Stomach (tissue), 9 donors: ENCODE measurements around the gene DHPS. TPM values are rescaled to one million over a fixed set of nuclear protein-coding genes. Genes with fewer than 3 reads are reported as not detected.

Source experiments
- DNase-seq, 2 donors: peaks; one replicate each; pipeline versions ENCODE4 v3.0.0 to v3.0.0-alpha.2; 2013 to 2019
- H3K27ac ChIP-seq, 5 donors: fragments of 200-600 bp in 4 of 5; sonication (generic) in 4 of 5; one replicate each; pipeline ENCODE4 v1.5.1; 2013 to 2019; ENCODE audit warnings: mild to moderate bottlenecking in 1 of 5, moderate library complexity in 1 of 5
- H3K27me3 ChIP-seq, 3 donors: fragments of 200-600 bp; sonication (generic); one replicate each; pipeline ENCODE4 v1.5.1; 2017 to 2019; ENCODE audit warnings: mixed run types in 1 of 3
- H3K36me3 ChIP-seq, 4 donors: fragments of 200-600 bp; sonication (generic); 1 replicate in 3 of 4; 2 replicates in 1 of 4; pipeline ENCODE4 v1.5.1; 2016 to 2019
- H3K4me1 ChIP-seq, 4 donors: fragments of 200-600 bp; sonication (generic); one replicate each; pipeline ENCODE4 v1.5.1; 2016 to 2019
- H3K4me3 ChIP-seq, 4 donors: fragments of 200-600 bp; sonication (generic) in 3 of 4; one replicate each; pipeline ENCODE4 v1.5.1; 2016 to 2019; ENCODE audit warnings: mild to moderate bottlenecking in 1 of 4
- H3K9me3 ChIP-seq, 4 donors: fragments of 200-600 bp; sonication (generic); one replicate each; pipeline ENCODE4 v1.5.1; 2016 to 2019
- EP300 ChIP-seq: sonication (generic); formaldehyde crosslinking; IDR thresholded peaks from one replicate; pipeline ENCODE4 v1.6.1; 2017; ENCODE audit warnings: antibody characterized with exemption
- POLR2A ChIP-seq, 4 donors: fragments of 450-650 bp; IDR thresholded peaks; one replicate each; pipeline ENCODE4 v1.6.1; 2016; ENCODE audit warnings: antibody characterized with exemption in 4 of 4, control low read depth in 2 of 4, mild to moderate bottlenecking in 1 of 4, moderate library complexity in 1 of 4
- POLR2AphosphoS5 ChIP-seq, 3 donors: sonication (generic); formaldehyde crosslinking; IDR thresholded peaks; one replicate each; pipeline ENCODE4 v1.6.1; 2016; ENCODE audit warnings: antibody characterized with exemption in 3 of 3
- WGBS, 5 donors: extraction: QIAGEN DNeasy Blood & Tissue Kit in 3 of 5; methylation state at CpG; one replicate each; pipeline versions ENCODE4 v1.1.5 to v1.1.7; 2013 to 2018; 5-methylcytosine and 5-hydroxymethylcytosine counted together
- intact Hi-C: fragments of 100-400 bp; cut with DNase I; formaldehyde crosslinking; loops from one replicate; pipeline ENCODE4 v1.15.1; 2023; ENCODE audit warnings: low total_unique reads
- polyA plus RNA-seq, 3 donors: library from polyadenylated mRNA; stranded (reverse); fragments of 200-250 nt; gene quantifications; one replicate each; pipeline ENCODE4 v1.2.3, GENCODE V29; 2013
- small RNA-seq, 4 donors: library from RNA; depleted of rRNA; stranded (forward); fragments of <200 nt; gene quantifications; one replicate each; pipeline ENCODE3, GENCODE V24; 2016
- total RNA-seq, 5 donors: library from RNA; depleted of rRNA; stranded (reverse); fragments of >200 nt; gene quantifications; one replicate each; pipeline versions ENCODE4 v1.1.0 to v1.2.3, GENCODE V29; 2014 to 2016
- TF ChIP-seq, protein P1 (sequence below), 7 experiments: fragments of 450-650 bp in 4 of 7; fragments of 200-600 bp in 3 of 7; sonication (generic) in 3 of 7; IDR thresholded peaks; one replicate each; pipeline ENCODE4 v1.5.1; 2016 to 2019; ENCODE audit warnings: antibody characterized with exemption in 7 of 7, control low read depth in 2 of 7, mild to moderate bottlenecking in 1 of 7
- donor health status: healthy with polysubstance abuse.
- donor health status: Bipolar disorder and iron deficiency.
- donor health status: healthy.

The DHPS gene
- total and polyA plus RNA-seq, 8 donors, result 51.7 to 287 (median 75.5) TPM

- H3K27ac ChIP-seq, result no peak overlapping the region
- no peak overlapping the region for H3K4me3 ChIP-seq
- no peak for TF ChIP-seq EP300
- TF ChIP-seq POLR2AphosphoS5 (IDR thresholded peaks at IDR 0.05), result no peak
- intact Hi-C loops, result no loop called here
- WGBS, 5 donors, result 90 to 99% (median 97%) methylated on average over 7 of the region's 7 CpGs
- peaks cover 6 to 38% (median 23%) of the 10 kb centered on the region in 4 donors for H3K9me3 ChIP-seq
- DNase-seq, result no peak
- no peaks in the 10 kb centered on the region for H3K4me1 ChIP-seq
- no peaks in the 10 kb centered on the region for H3K27me3 ChIP-seq
- peaks cover 59 to 91% (median 77%) of the 10 kb centered on the region in 4 donors for H3K36me3 ChIP-seq
Measured at GRCh38 chr19:12629215-12629614, 52.5 kb downstream of the DHPS start.

- no peak overlapping the region for H3K4me3 ChIP-seq
- H3K27ac ChIP-seq, result no peak overlapping the region
- DNase-seq, result no peak
- 95 to 99% (median 97%) methylated on average over 17 of the region's 17 CpGs for WGBS, 5 donors
- peaks cover 0 to 5% (median under 1%) of the 10 kb centered on the region in 4 donors for H3K4me1 ChIP-seq
- TF ChIP-seq POLR2AphosphoS5 (IDR thresholded peaks at IDR 0.05), result no peak
- TF ChIP-seq, protein P1, sequence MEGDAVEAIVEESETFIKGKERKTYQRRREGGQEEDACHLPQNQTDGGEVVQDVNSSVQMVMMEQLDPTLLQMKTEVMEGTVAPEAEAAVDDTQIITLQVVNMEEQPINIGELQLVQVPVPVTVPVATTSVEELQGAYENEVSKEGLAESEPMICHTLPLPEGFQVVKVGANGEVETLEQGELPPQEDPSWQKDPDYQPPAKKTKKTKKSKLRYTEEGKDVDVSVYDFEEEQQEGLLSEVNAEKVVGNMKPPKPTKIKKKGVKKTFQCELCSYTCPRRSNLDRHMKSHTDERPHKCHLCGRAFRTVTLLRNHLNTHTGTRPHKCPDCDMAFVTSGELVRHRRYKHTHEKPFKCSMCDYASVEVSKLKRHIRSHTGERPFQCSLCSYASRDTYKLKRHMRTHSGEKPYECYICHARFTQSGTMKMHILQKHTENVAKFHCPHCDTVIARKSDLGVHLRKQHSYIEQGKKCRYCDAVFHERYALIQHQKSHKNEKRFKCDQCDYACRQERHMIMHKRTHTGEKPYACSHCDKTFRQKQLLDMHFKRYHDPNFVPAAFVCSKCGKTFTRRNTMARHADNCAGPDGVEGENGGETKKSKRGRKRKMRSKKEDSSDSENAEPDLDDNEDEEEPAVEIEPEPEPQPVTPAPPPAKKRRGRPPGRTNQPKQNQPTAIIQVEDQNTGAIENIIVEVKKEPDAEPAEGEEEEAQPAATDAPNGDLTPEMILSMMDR (IDR thresholded peaks at IDR 0.05), result no peak
- no peak for TF ChIP-seq POLR2A (IDR thresholded peaks at IDR 0.05)
- TF ChIP-seq EP300, result no peak
- intact Hi-C loops, result no loop called here
- peaks cover 63 to 98% (median 85%) of the 10 kb centered on the region in 4 donors for H3K36me3 ChIP-seq
- no peaks in the 10 kb centered on the region for H3K27me3 ChIP-seq
- peaks cover 6 to 38% (median 23%) of the 10 kb centered on the region in 4 donors for H3K9me3 ChIP-seq
Measured at GRCh38 chr19:12628040-12629022, 53.3 kb downstream of the DHPS start.

- H3K4me1 ChIP-seq, result peaks cover 0 to 13% (median 5%) of the 10 kb centered on the region in 4 donors
- peaks cover 6 to 38% (median 23%) of the 10 kb centered on the region in 4 donors for H3K9me3 ChIP-seq
- no peak overlapping the region for H3K27ac ChIP-seq
- no peaks in the 10 kb centered on the region for H3K27me3 ChIP-seq
- no peak overlapping the region for H3K4me3 ChIP-seq
- no peak for DNase-seq
- WGBS, 5 donors, result 82 to 97% (median 88%) methylated on average over 8 of the region's 8 CpGs
- H3K36me3 ChIP-seq, result peaks cover 63 to 85% (median 78%) of the 10 kb centered on the region in 4 donors
- intact Hi-C loops, result no loop called here
- TF ChIP-seq POLR2AphosphoS5 (IDR thresholded peaks at IDR 0.05), result no peak
- TF ChIP-seq, protein P1 (IDR thresholded peaks at IDR 0.05), result no peak
- no peak for TF ChIP-seq EP300
- no peak for TF ChIP-seq POLR2A (IDR thresholded peaks at IDR 0.05)
Measured at GRCh38 chr19:12626958-12627357, 54.7 kb downstream of the DHPS start.

Small RNA genes lying within 50 kb of the gene (small RNA-seq; reads per million reads assigned to genes)
- gene SNORD41, result 99.7 to 174 (median 111) reads per million in 4 donors

Other genes with a start within 250 kb of the DHPS start
- gene ZNF443, start 240.9 kb downstream of the DHPS start, total RNA-seq, result 1 to 10 TPM in 3 of 5 donors, under 1 TPM in 1, not detected in 1; 0.58 to 8.6 (median 3.1) TPM
- 1 to 10 TPM in 2 of 3 donors, under 1 TPM in 1; 0.31 to 3.7 (median 1.5) TPM for gene ZNF443, start 240.9 kb downstream of the DHPS start, polyA plus RNA-seq
- 1 to 10 TPM in 2 of 5 donors, under 1 TPM in 1, not detected in 2; 0.58 to 8.3 (median 4.9) TPM for gene ZNF709, start 197.1 kb downstream of the DHPS start, total RNA-seq
- under 1 TPM in 2 of 3 donors, not detected in 1; 0.44 to 0.63 TPM for gene ZNF709, start 197.1 kb downstream of the DHPS start, polyA plus RNA-seq
- 10 to 100 TPM in 2 of 5 donors, 1 to 10 TPM in 3; 4.9 to 74.1 (median 9.4) TPM for gene ZNF564, start 130.4 kb downstream of the DHPS start, total RNA-seq
- 1 to 10 TPM; 4.7 to 6.4 (median 5.0) TPM for gene ZNF564, start 130.4 kb downstream of the DHPS start, polyA plus RNA-seq
- gene ZNF490, start 71.1 kb downstream of the DHPS start, total RNA-seq, result 1 to 10 TPM in 4 of 5 donors, not detected in 1; 4.1 to 7.5 (median 5.6) TPM
- gene ZNF490, start 71.1 kb downstream of the DHPS start, polyA plus RNA-seq, result under 1 TPM in 2 of 3 donors, not detected in 1; 0.25 to 0.44 TPM
- gene ZNF791, start 71.0 kb downstream of the DHPS start, total RNA-seq, result 10 to 100 TPM; 14.0 to 33.0 (median 25.8) TPM
- gene ZNF791, start 71.0 kb downstream of the DHPS start, polyA plus RNA-seq, result 1 to 10 TPM; 4.7 to 7.2 (median 5.3) TPM
- 100 to 1,000 TPM in 4 of 5 donors, 10 to 100 TPM in 1; 41.7 to 429 (median 117) TPM for gene MAN2B1, start 15.1 kb downstream of the DHPS start, total RNA-seq
- gene MAN2B1, start 15.1 kb downstream of the DHPS start, polyA plus RNA-seq, result 10 to 100 TPM; 20.6 to 59.0 (median 42.1) TPM
- gene WDR83, start 15.1 kb downstream of the DHPS start, total RNA-seq, result 10 to 100 TPM in 1 of 5 donors, 1 to 10 TPM in 4; 1.4 to 12.9 (median 9.6) TPM
- 10 to 100 TPM; 20.6 to 33.4 (median 32.7) TPM for gene WDR83, start 15.1 kb downstream of the DHPS start, polyA plus RNA-seq
- not detected for gene GNG14, start 6.1 kb upstream of the DHPS start, total RNA-seq
- not detected for gene GNG14, start 6.1 kb upstream of the DHPS start, polyA plus RNA-seq
- 10 to 100 TPM in 1 of 5 donors, 1 to 10 TPM in 3, under 1 TPM in 1; 0.29 to 10.9 (median 2.7) TPM for gene FBXW9, start 14.8 kb upstream of the DHPS start, total RNA-seq
- 1 to 10 TPM; 4.6 to 9.8 (median 5.8) TPM for gene FBXW9, start 14.8 kb upstream of the DHPS start, polyA plus RNA-seq
- 100 to 1,000 TPM in 1 of 5 donors, 10 to 100 TPM in 4; 20.6 to 143 (median 59.8) TPM for gene TNPO2, start 42.1 kb upstream of the DHPS start, total RNA-seq
- gene TNPO2, start 42.1 kb upstream of the DHPS start, polyA plus RNA-seq, result 10 to 100 TPM; 13.7 to 18.5 (median 17.2) TPM
- gene TRIR, start 52.8 kb upstream of the DHPS start, total RNA-seq, result 100 to 1,000 TPM; 104 to 687 (median 176) TPM
- 100 to 1,000 TPM; 341 to 367 (median 348) TPM for gene TRIR, start 52.8 kb upstream of the DHPS start, polyA plus RNA-seq
- gene GET3, start 55.6 kb upstream of the DHPS start, total RNA-seq, result 10 to 100 TPM in 3 of 5 donors, 1 to 10 TPM in 1, under 1 TPM in 1; 0.89 to 27.2 (median 15.5) TPM
- 10 to 100 TPM; 55.1 to 90.4 (median 75.5) TPM for gene GET3, start 55.6 kb upstream of the DHPS start, polyA plus RNA-seq
- 100 to 1,000 TPM in 1 of 5 donors, not detected in 4; 165 TPM for gene BEST2, start 69.9 kb upstream of the DHPS start, total RNA-seq
- gene BEST2, start 69.9 kb upstream of the DHPS start, polyA plus RNA-seq, result under 1 TPM in 1 of 3 donors, not detected in 2; 0.08 TPM
- gene HOOK2, start 93.7 kb upstream of the DHPS start, total RNA-seq, result 100 to 1,000 TPM in 3 of 5 donors, 10 to 100 TPM in 2; 33.0 to 797 (median 303) TPM
- gene HOOK2, start 93.7 kb upstream of the DHPS start, polyA plus RNA-seq, result 10 to 100 TPM; 30.1 to 74.1 (median 66.7) TPM
- gene JUNB, start 109.6 kb upstream of the DHPS start, total RNA-seq, result 100 to 1,000 TPM; 178 to 625 (median 336) TPM
- 100 to 1,000 TPM; 128 to 152 (median 136) TPM for gene JUNB, start 109.6 kb upstream of the DHPS start, polyA plus RNA-seq
- 100 to 1,000 TPM; 118 to 284 (median 129) TPM for gene PRDX2, start 119.9 kb upstream of the DHPS start, total RNA-seq
- 100 to 1,000 TPM; 213 to 257 (median 240) TPM for gene PRDX2, start 119.9 kb upstream of the DHPS start, polyA plus RNA-seq
- not detected for gene THSD8, start 120.2 kb upstream of the DHPS start, total RNA-seq
- 1 to 10 TPM; 2.9 to 8.3 (median 5.1) TPM for gene THSD8, start 120.2 kb upstream of the DHPS start, polyA plus RNA-seq
- 10 to 100 TPM in 2 of 5 donors, 1 to 10 TPM in 2, under 1 TPM in 1; 0.45 to 36.2 (median 6.2) TPM for gene RNASEH2A, start 124.7 kb upstream of the DHPS start, total RNA-seq
- 10 to 100 TPM in 1 of 3 donors, 1 to 10 TPM in 2; 5.4 to 10.6 (median 6.4) TPM for gene RNASEH2A, start 124.7 kb upstream of the DHPS start, polyA plus RNA-seq
- not detected for gene RTBDN, start 152.7 kb upstream of the DHPS start, total RNA-seq
- gene RTBDN, start 152.7 kb upstream of the DHPS start, polyA plus RNA-seq, result under 1 TPM in 1 of 3 donors, not detected in 2; 0.53 TPM
- 10 to 100 TPM in 1 of 5 donors, 1 to 10 TPM in 3, not detected in 1; 1.3 to 33.9 (median 5.9) TPM for gene MAST1, start 156.6 kb upstream of the DHPS start, total RNA-seq
- gene MAST1, start 156.6 kb upstream of the DHPS start, polyA plus RNA-seq, result 1 to 10 TPM in 1 of 3 donors, under 1 TPM in 2; 0.43 to 1.1 (median 0.56) TPM
- 10 to 100 TPM; 11.9 to 53.1 (median 30.4) TPM for gene DNASE2, start 199.6 kb upstream of the DHPS start, total RNA-seq
- 10 to 100 TPM in 2 of 3 donors, 1 to 10 TPM in 1; 9.0 to 26.2 (median 20.3) TPM for gene DNASE2, start 199.6 kb upstream of the DHPS start, polyA plus RNA-seq
- gene KLF1, start 205.3 kb upstream of the DHPS start, total RNA-seq, result under 1 TPM in 1 of 5 donors, not detected in 4; 0.18 TPM
- under 1 TPM in 2 of 3 donors, not detected in 1; 0.05 to 0.19 TPM for gene KLF1, start 205.3 kb upstream of the DHPS start, polyA plus RNA-seq
- gene GCDH, start 209.3 kb upstream of the DHPS start, total RNA-seq, result 10 to 100 TPM in 4 of 5 donors, not detected in 1; 17.5 to 30.8 (median 23.9) TPM
- gene GCDH, start 209.3 kb upstream of the DHPS start, polyA plus RNA-seq, result 10 to 100 TPM; 21.6 to 26.6 (median 24.0) TPM
- gene SYCE2, start 237.4 kb upstream of the DHPS start, total RNA-seq, result not detected
- under 1 TPM in 1 of 3 donors, not detected in 2; 0.23 TPM for gene SYCE2, start 237.4 kb upstream of the DHPS start, polyA plus RNA-seq